HG02642 (cell line): ENCODE results near the gene ZNF84.

Experiments
- ATAC-seq: cut with Tn5 transposase; IDR thresholded peaks from one replicate; pipeline ENCODE4 v1.9.1; 2021; ENCODE audit warnings: mild to moderate bottlenecking; ENCODE audit not compliant: unreplicated experiment, poor library complexity

The ZNF84 gene

GRCh38 chr12:133108150-133108549 is 70.8 kb downstream of the ZNF84 start:
- no peak for ATAC-seq
